SU-DHL-6 (cell line): ENCODE measurements around the gene LRP11.
"Not testable (repeated sequence)": the region's sequence is repeated elsewhere in the genome, so short reads cannot be mapped to it uniquely, and the experiment has no call there.

ENCODE experiments used
- H2AFZ ChIP-seq: fragments of 200-600 bp; sonication (generic); 2 replicates; pipeline ENCODE4 v1.6.1; 2014; ENCODE audit warnings: low read depth, mild to moderate bottlenecking, moderate library complexity, mixed read lengths, antibody characterized with exemption, low read length; ENCODE audit not compliant: severe bottlenecking
- H3F3A ChIP-seq: fragments of 200-600 bp; shearing (Covaris generic); 2 replicates; pipeline ENCODE4 v1.6.0; 2016; ENCODE audit warnings: antibody characterized with exemption, mild to moderate bottlenecking; ENCODE audit not compliant: insufficient read depth
- H3K27ac ChIP-seq: fragments of 200-600 bp; sonication (generic); 2 replicates; pipeline ENCODE4 v1.5.1; 2016; ENCODE audit warnings: low read depth, mild to moderate bottlenecking, low read length, moderate library complexity, mixed read lengths
- H3K27me3 ChIP-seq: fragments of 200-600 bp; sonication (generic), shearing (Covaris generic); 2 replicates; pipeline ENCODE4 v1.6.0; 2014; ENCODE audit warnings: mild to moderate bottlenecking, low read length
- H3K36me3 ChIP-seq: fragments of 200-600 bp; sonication (generic); 2 replicates; pipeline ENCODE4 v1.6.1; 2014; ENCODE audit warnings: mild to moderate bottlenecking, low read length, mixed read lengths
- H3K4me2 ChIP-seq: fragments of 300-600, 200-600 bp; shearing (Covaris generic), sonication (generic); 2 replicates; pipeline ENCODE4 v1.6.0; 2014; ENCODE audit warnings: low read length, low read depth, mild to moderate bottlenecking; ENCODE audit not compliant: poor library complexity, severe bottlenecking
- H3K4me3 ChIP-seq: fragments of 200-600 bp; sonication (generic); 2 replicates; pipeline ENCODE4 v1.5.1; 2014; ENCODE audit warnings: antibody characterized with exemption, low read length, mild to moderate bottlenecking, mixed read lengths; ENCODE audit not compliant: insufficient read depth, poor library complexity, severe bottlenecking
- H3K79me2 ChIP-seq: fragments of 200-600 bp; sonication (generic); 2 replicates; pipeline ENCODE4 v1.6.1; 2014; ENCODE audit warnings: mild to moderate bottlenecking, low read length, moderate library complexity; ENCODE audit not compliant: insufficient read depth
- H3K9ac ChIP-seq: fragments of 200-600 bp; sonication (generic); 2 replicates; pipeline ENCODE4 v1.7.0; 2014; ENCODE audit warnings: mild to moderate bottlenecking, low read length
- H3K9me2 ChIP-seq: fragments of 200-600 bp; sonication (generic); replicated peaks from 2 replicates; pipeline ENCODE4 v1.6.1; 2014; ENCODE audit warnings: low read length; ENCODE audit not compliant: insufficient read depth
- H3K9me3 ChIP-seq: fragments of 200-600 bp; sonication (generic); 2 replicates; pipeline ENCODE4 v1.6.1; 2014; ENCODE audit warnings: low read length, mixed read lengths; ENCODE audit not compliant: insufficient read depth
- H4K20me1 ChIP-seq: fragments of 200-600 bp; sonication (generic); 2 replicates; pipeline ENCODE4 v1.6.1; 2014; ENCODE audit warnings: low read depth, mild to moderate bottlenecking, antibody characterized with exemption, low read length, moderate library complexity, mixed read lengths
- EZH2phosphoT487 ChIP-seq: fragments of 200-600 bp; sonication (generic), shearing (Covaris generic); conservative IDR thresholded peaks from 2 replicates; pipeline ENCODE4 v1.6.1; 2018; ENCODE audit warnings: mild to moderate bottlenecking, antibody characterized with exemption, low read length, moderate library complexity, mixed read lengths
- TF ChIP-seq, protein P1 (sequence below): fragments of 200-600 bp; sonication (generic); IDR thresholded peaks from one replicate; pipeline ENCODE4 v1.5.1; 2017; ENCODE audit warnings: antibody characterized with exemption, mild to moderate bottlenecking, low read length, moderate library complexity; ENCODE audit not compliant: insufficient read depth, poor library complexity, severe bottlenecking

The LRP11 gene

GRCh38 chr6:149851461-149852110 is 12.6 kb downstream of the LRP11 start:
- TF ChIP-seq, protein P1, sequence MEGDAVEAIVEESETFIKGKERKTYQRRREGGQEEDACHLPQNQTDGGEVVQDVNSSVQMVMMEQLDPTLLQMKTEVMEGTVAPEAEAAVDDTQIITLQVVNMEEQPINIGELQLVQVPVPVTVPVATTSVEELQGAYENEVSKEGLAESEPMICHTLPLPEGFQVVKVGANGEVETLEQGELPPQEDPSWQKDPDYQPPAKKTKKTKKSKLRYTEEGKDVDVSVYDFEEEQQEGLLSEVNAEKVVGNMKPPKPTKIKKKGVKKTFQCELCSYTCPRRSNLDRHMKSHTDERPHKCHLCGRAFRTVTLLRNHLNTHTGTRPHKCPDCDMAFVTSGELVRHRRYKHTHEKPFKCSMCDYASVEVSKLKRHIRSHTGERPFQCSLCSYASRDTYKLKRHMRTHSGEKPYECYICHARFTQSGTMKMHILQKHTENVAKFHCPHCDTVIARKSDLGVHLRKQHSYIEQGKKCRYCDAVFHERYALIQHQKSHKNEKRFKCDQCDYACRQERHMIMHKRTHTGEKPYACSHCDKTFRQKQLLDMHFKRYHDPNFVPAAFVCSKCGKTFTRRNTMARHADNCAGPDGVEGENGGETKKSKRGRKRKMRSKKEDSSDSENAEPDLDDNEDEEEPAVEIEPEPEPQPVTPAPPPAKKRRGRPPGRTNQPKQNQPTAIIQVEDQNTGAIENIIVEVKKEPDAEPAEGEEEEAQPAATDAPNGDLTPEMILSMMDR = no peak
- TF ChIP-seq EZH2phosphoT487 = no peak
- H3K27ac ChIP-seq = no peak overlapping the region
- H3K4me2 ChIP-seq = no peak overlapping the region
- H3F3A ChIP-seq = no peaks in the 10 kb centered on the region
- no peak overlapping the region for H3K9ac ChIP-seq
- H3K36me3 ChIP-seq = no peaks in the 10 kb centered on the region
- H2AFZ ChIP-seq = no peak overlapping the region
- H4K20me1 ChIP-seq = no peaks in the 10 kb centered on the region
- no peak overlapping the region for H3K4me3 ChIP-seq
- no peaks in the 10 kb centered on the region for H3K9me3 ChIP-seq
- H3K9me2 ChIP-seq = no peaks in the 10 kb centered on the region
- H3K27me3 ChIP-seq = no peaks in the 10 kb centered on the region
- no peaks in the 10 kb centered on the region for H3K79me2 ChIP-seq

- not testable (repeated sequence) for H3K27me3 ChIP-seq, H4K20me1 ChIP-seq, H3K36me3 ChIP-seq, H3K9me3 ChIP-seq, H3K4me2 ChIP-seq, H3K9me2 ChIP-seq, H3K9ac ChIP-seq, H3F3A ChIP-seq, H2AFZ ChIP-seq, H3K27ac ChIP-seq, H3K79me2 ChIP-seq, H3K4me3 ChIP-seq
Measured at GRCh38 chr6:149848343-149848742, 15.8 kb downstream of the LRP11 start.

DNA sequence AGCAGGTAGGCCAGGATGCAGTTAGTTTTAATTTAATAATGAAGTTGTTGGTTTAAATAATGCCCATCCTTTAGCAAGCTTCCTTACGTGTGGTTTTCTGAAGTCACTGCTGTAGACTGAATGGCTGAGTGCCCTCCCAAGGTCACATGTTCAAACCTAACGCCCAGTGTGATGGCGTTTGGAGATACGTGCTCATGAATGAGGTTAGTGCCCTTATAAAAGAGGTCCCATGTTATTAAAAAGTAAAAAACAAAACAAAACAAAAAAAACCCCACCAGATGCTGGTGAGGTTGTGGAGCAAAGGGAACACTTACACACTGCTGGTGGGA is 16.3 kb downstream of the LRP11 start:
- Histone ChIP-seq H3K27ac (no peak overlapping the region), H3K27me3 (no peaks in the 10 kb centered on the region), H4K20me1 (no peaks in the 10 kb centered on the region), H3K4me2 (no peak overlapping the region), H3K9me3 (no peaks in the 10 kb centered on the region), H3K4me3 (no peak overlapping the region), H3K36me3 (no peaks in the 10 kb centered on the region), H3K79me2 (no peaks in the 10 kb centered on the region), H3K9me2 (no peaks in the 10 kb centered on the region), H2AFZ (no peak overlapping the region), H3F3A (no peaks in the 10 kb centered on the region), H3K9ac (no peak overlapping the region)
- TF ChIP-seq EZH2phosphoT487 = no peak
- TF ChIP-seq, protein P1 = no peak

- H3K27me3 ChIP-seq = no peaks in the 10 kb centered on the region
- no peak for TF ChIP-seq EZH2phosphoT487
- TF ChIP-seq, protein P1 = no peak
- H4K20me1 ChIP-seq = no peaks in the 10 kb centered on the region
- H2AFZ ChIP-seq = no peak overlapping the region
- no peaks in the 10 kb centered on the region for H3K79me2 ChIP-seq
- no peaks in the 10 kb centered on the region for H3F3A ChIP-seq
- H3K4me2 ChIP-seq = no peak overlapping the region
- H3K4me3 ChIP-seq = no peak overlapping the region
- no peak overlapping the region for H3K27ac ChIP-seq
- no peaks in the 10 kb centered on the region for H3K9me2 ChIP-seq
- no peaks in the 10 kb centered on the region for H3K36me3 ChIP-seq
- no peak overlapping the region for H3K9ac ChIP-seq
- H3K9me3 ChIP-seq = no peaks in the 10 kb centered on the region
Measured at GRCh38 chr6:149846321-149846720, 17.8 kb downstream of the LRP11 start.
